Neuronal stem cell (in vitro differentiated cells): Measurements from ENCODE around the gene TSPYL1.

Source experiments
- DNase-seq: peaks from one replicate; pipeline ENCODE4 v3.0.0-alpha.2; 2013; ENCODE audit warnings: low spot score
- H2AFZ ChIP-seq: one replicate; pipeline ENCODE4 v1.6.1; 2013; ENCODE audit warnings: mild to moderate bottlenecking, low read length, inconsistent platforms
- H2AK5ac ChIP-seq: 2 replicates; pipeline ENCODE4 v1.6.1; 2013; ENCODE audit warnings: low read depth, mild to moderate bottlenecking, inconsistent platforms, low read length, moderate library complexity, mixed read lengths
- H2BK120ac ChIP-seq: 2 replicates; pipeline ENCODE4 v1.6.1; 2013; ENCODE audit warnings: low read depth, mild to moderate bottlenecking, inconsistent platforms, low read length, moderate library complexity, mixed read lengths
- H2BK12ac ChIP-seq: one replicate; pipeline ENCODE4 v1.6.1; 2013; ENCODE audit warnings: low read length, inconsistent platforms
- H2BK15ac ChIP-seq: 2 replicates; pipeline ENCODE4 v1.6.1; 2013; ENCODE audit warnings: mild to moderate bottlenecking, low read length, inconsistent platforms, mixed read lengths
- H2BK5ac ChIP-seq: one replicate; pipeline ENCODE4 v1.6.1; 2013; ENCODE audit warnings: inconsistent platforms, mild to moderate bottlenecking, low read length, moderate library complexity
- H3K14ac ChIP-seq: one replicate; pipeline ENCODE4 v1.6.1; 2013; ENCODE audit warnings: low read length, inconsistent platforms
- H3K18ac ChIP-seq: 2 replicates; pipeline ENCODE4 v1.6.1; 2013; ENCODE audit warnings: low read length, inconsistent platforms
- H3K23ac ChIP-seq: 2 replicates; pipeline ENCODE4 v1.6.1; 2013; ENCODE audit warnings: low read depth, mild to moderate bottlenecking, mixed read lengths, low read length, inconsistent platforms; ENCODE audit not compliant: poor library complexity
- H3K27ac ChIP-seq: replicated peaks from 3 replicates; pipeline ENCODE4 v1.5.1; 2013; ENCODE audit warnings: low read length, inconsistent platforms
- H3K27me3 ChIP-seq, 3 experiments: 2 replicates each; pipeline ENCODE4 v1.6.1; 2013; ENCODE audit warnings: low read length in 3 of 3, mild to moderate bottlenecking in 2 of 3, inconsistent platforms in 1 of 3, low read depth in 1 of 3, mixed read lengths in 1 of 3, moderate library complexity in 1 of 3; ENCODE audit not compliant: control insufficient read depth in 3 of 3, insufficient read depth in 3 of 3
- H3K36me3 ChIP-seq, 2 donors: replicated peaks in 1 of 2; 2 replicates each; pipeline ENCODE4 v1.6.1; 2013; ENCODE audit warnings: low read length in 2 of 2; ENCODE audit not compliant: control insufficient read depth in 2 of 2, insufficient read depth in 2 of 2
- H3K4ac ChIP-seq: 2 replicates; pipeline ENCODE4 v1.6.1; 2013; ENCODE audit warnings: inconsistent platforms, mild to moderate bottlenecking, low read length, moderate library complexity
- H3K4me1 ChIP-seq, 2 donors: 1 replicate in 1 of 2; 2 replicates in 1 of 2; pipeline ENCODE4 v1.6.1; 2013; ENCODE audit warnings: low read length in 2 of 2, low read depth in 1 of 2; ENCODE audit not compliant: control insufficient read depth in 2 of 2, insufficient read depth in 1 of 2
- H3K4me2 ChIP-seq: one replicate; pipeline ENCODE4 v1.6.1; 2013; ENCODE audit warnings: mild to moderate bottlenecking, low read length, inconsistent platforms; ENCODE audit not compliant: insufficient read depth, poor library complexity, severe bottlenecking
- H3K4me3 ChIP-seq, 2 donors: 2 replicates each; pipeline ENCODE4 v1.5.1; 2013; ENCODE audit warnings: low read length in 2 of 2, mild to moderate bottlenecking in 2 of 2, inconsistent platforms in 1 of 2, moderate library complexity in 1 of 2
- H3K79me1 ChIP-seq: one replicate; pipeline ENCODE4 v1.6.1; 2013; ENCODE audit warnings: low read depth, mild to moderate bottlenecking, inconsistent platforms, low read length, moderate library complexity
- H3K9ac ChIP-seq: one replicate; pipeline ENCODE4 v1.6.1; 2013; ENCODE audit warnings: mild to moderate bottlenecking, low read depth, low read length, inconsistent platforms; ENCODE audit not compliant: poor library complexity
- H3K9me3 ChIP-seq, 2 donors: replicated peaks in 1 of 2; 2 replicates each; pipeline versions ENCODE3 to v1.6.1; 2013; ENCODE audit warnings: low read length in 2 of 2, mild to moderate bottlenecking in 2 of 2, inconsistent platforms in 1 of 2, low read depth in 1 of 2, mixed read lengths in 1 of 2, moderate library complexity in 1 of 2; ENCODE audit not compliant: control insufficient read depth in 2 of 2, insufficient read depth in 1 of 2
- H4K8ac ChIP-seq: one replicate; pipeline ENCODE4 v1.6.1; 2013; ENCODE audit warnings: low read depth, mild to moderate bottlenecking, inconsistent platforms, low read length, moderate library complexity
- H4K91ac ChIP-seq: one replicate; pipeline ENCODE4 v1.6.1; 2013; ENCODE audit warnings: low read length, low read depth, mild to moderate bottlenecking, inconsistent platforms; ENCODE audit not compliant: poor library complexity
- WGBS, 2 donors: extraction: QIAGEN DNeasy Blood & Tissue Kit; methylation state at CpG; one replicate each; pipeline ENCODE4 v1.1.7; 2013; ENCODE audit warnings: missing lambda C conversion rate in 2 of 2, mixed read lengths in 1 of 2; ENCODE audit not compliant: insufficient read length in 2 of 2, insufficient replicate concordance in 1 of 2; ENCODE audit errors: extremely low coverage in 2 of 2; 5-methylcytosine and 5-hydroxymethylcytosine counted together

Gene TSPYL1

DNA sequence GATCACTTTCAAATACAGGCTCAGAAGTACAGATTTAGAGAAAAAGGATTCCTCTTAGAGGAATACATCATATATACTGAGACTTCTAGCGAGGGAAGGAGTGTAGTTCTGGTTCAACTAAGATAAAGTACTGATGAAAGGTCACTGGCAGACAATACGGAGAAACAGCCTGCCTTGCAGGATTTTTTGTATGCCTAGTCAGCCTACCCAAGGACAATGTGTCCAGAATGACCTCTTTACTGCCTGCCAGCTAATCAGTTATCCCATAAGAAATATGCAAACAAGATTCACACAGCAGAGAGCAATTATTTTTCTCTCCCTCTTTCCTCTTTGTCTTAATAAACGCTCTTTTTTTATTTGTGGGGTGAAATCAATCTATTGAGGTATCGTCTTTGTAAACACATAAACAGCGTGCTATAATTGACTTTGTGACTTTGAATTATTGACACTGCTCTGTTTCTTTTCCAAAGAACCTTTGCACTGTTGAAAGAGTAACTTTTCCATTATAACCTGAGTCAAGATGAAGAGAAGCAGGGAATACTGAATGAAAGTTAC is 24.4 kb downstream of the TSPYL1 start:
- Histone ChIP-seq H3K27ac (no peak overlapping the region), H3K4me3 (peak overlapping the region in 1 of 2 donors; percentile 79), H2BK15ac (no peak overlapping the region)

DNA sequence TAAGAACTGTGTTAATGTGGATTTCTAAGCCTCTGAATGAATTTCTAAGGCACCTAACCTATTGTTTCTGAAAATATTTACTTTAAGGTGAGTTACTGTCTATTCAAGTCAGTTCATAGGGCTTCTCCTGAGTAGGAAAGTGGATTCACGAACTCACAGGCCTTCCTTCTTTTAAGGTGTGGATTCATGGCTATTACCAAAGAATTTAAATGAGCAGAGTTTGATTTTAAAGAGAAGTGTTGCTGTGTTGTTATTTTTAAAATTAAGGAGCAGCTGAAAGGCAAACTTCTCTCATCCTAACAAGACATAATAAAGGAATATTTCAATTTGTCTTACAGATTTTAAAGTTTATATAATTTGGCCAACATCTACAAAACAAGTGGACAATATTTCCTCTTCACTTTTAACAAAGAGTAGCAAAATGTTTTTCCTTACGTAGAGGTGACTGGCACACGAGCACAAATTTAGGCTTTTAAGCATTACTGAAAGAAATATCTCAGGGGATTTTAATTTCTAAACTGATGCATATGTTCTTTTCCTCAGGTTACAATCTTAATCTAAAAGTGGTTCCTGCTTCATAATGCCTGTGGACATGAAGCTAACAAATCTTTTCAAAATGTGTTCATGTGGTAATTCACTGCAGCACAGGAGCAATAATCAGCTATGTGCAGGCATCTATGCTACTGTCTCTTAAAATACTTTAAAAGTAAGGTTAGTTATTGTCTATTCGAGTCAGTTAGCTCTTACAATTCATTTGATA is 25.3 kb downstream of the TSPYL1 start:
- Histone ChIP-seq H2AFZ (peak overlapping the region; percentile 58), H3K9ac (no peak overlapping the region), H3K23ac (no peak overlapping the region), H3K79me1 (peaks cover 3% of the 10 kb centered on the region), H4K91ac (no peak overlapping the region), H3K36me3 (peaks cover 8 to 41% of the 10 kb centered on the region in 2 donors), H2BK120ac (no peak overlapping the region), H3K18ac (no peak overlapping the region), H2AK5ac (no peak overlapping the region), H2BK12ac (no peak overlapping the region), H3K4me3 (peak overlapping the region; percentile 67 to 79), H3K27ac (no peak overlapping the region), H2BK5ac (no peak overlapping the region), H3K4ac (no peak overlapping the region), H3K4me1 (peaks cover 21 to 30% of the 10 kb centered on the region in 2 donors), H3K9me3 (peaks cover 2 to 9% of the 10 kb centered on the region in 2 donors), H3K14ac (no peak overlapping the region), H4K8ac (no peak overlapping the region), H3K4me2 (peak overlapping the region; percentile 85), H3K27me3 (no peaks in the 10 kb centered on the region), H2BK15ac (no peak overlapping the region)
- WGBS, 2 donors = no CpG with 5 or more reads among the region's 4 CpGs
- no peak for DNase-seq

More for the DNA sequence above, 24.4 kb downstream of the TSPYL1 start:
- no peak overlapping the region for H2BK12ac ChIP-seq
- WGBS, 2 donors = no CpG with 5 or more reads among the region's 5 CpGs
- H3K79me1 ChIP-seq = peaks cover 3% of the 10 kb centered on the region
- no peak overlapping the region for H4K8ac ChIP-seq
- H3K4me1 ChIP-seq = peaks cover 21 to 30% of the 10 kb centered on the region in 2 donors
- no peak overlapping the region for H2AFZ ChIP-seq
- peaks cover 2 to 11% of the 10 kb centered on the region in 2 donors for H3K9me3 ChIP-seq
- H4K91ac ChIP-seq = no peak overlapping the region
- H3K18ac ChIP-seq = no peak overlapping the region
- no peak overlapping the region for H3K14ac ChIP-seq
- peaks cover 8 to 42% of the 10 kb centered on the region in 2 donors for H3K36me3 ChIP-seq
- H2BK120ac ChIP-seq = no peak overlapping the region
- H3K23ac ChIP-seq = no peak overlapping the region
- DNase-seq = no peak
- no peak overlapping the region for H3K9ac ChIP-seq
- no peak overlapping the region for H3K4me2 ChIP-seq
- no peak overlapping the region for H2AK5ac ChIP-seq
- no peak overlapping the region for H3K4ac ChIP-seq
- H2BK5ac ChIP-seq = no peak overlapping the region
- no peaks in the 10 kb centered on the region for H3K27me3 ChIP-seq

DNA sequence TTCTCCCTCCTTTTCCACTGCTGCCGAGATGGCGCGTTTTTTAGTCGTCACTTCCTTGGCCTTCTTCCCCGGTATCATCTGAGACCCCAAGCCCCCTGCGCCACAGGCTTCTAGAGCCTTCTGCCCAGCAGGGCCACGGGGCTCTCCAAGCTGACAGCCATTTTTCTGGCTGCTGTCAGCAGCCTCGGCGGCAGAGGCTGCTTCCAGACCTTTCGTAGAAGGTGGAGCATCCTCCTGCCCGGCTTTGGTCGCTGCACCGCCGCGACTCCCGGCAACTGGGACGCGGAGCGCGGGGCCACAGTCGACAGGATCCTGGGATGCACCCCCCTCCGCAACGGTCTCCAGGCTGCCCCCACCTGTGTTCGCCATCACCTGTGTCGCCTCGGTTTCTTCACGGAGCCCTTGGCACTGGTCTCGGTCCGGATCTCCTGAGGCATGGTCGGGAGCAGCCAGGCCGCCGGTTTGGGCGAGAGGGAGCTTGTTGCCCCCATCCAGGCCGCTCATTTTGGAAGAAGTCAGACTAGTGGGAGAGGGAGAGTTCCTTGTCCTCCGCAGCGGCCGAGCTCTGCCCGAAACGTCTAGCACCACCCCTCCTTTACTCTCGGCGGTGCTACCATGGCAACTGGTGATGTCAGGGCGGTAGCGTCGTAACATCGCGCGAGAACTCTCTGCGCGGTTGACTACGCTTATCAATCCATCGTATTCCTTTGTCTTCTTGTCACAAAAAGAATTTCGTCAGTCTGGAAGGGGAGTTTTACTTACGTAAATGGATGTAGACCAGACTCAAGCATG is 26.0 kb downstream of the TSPYL1 start, which contains the start of gene TSPYL4:
Gene TSPYL4, minus strand, starts transcription at position 571 of the 792 bp plus-strand sequence. Its CDS starts 67 bp downstream, at position 504.
- peak within 1 kb of the TSS; percentile 79 to 94 for H3K4me3 ChIP-seq
- H2AFZ ChIP-seq = peak within 1 kb of the TSS; percentile 87
- DNase-seq = peak; percentile 96
- H3K9ac ChIP-seq = peak within 1 kb of the TSS; percentile 95
- peak within 1 kb of the TSS; percentile 60 for H2BK12ac ChIP-seq
- H3K36me3 ChIP-seq = peaks cover 7 to 38% of the 10 kb centered on the region in 2 donors
- H3K4me1 ChIP-seq = peaks cover 21 to 30% of the 10 kb centered on the region in 2 donors
- peak within 1 kb of the TSS; percentile 85 for H3K27ac ChIP-seq
- H2AK5ac ChIP-seq = peak within 1 kb of the TSS; percentile 49
- no peaks in the 10 kb centered on the region for H3K27me3 ChIP-seq
- H3K9me3 ChIP-seq = peaks cover 0 to 9% of the 10 kb centered on the region in 2 donors
- no peak within 1 kb of the TSS for H4K91ac ChIP-seq
- peaks cover 3% of the 10 kb centered on the region for H3K79me1 ChIP-seq
- peak within 1 kb of the TSS; percentile 59 for H3K4ac ChIP-seq
- H3K4me2 ChIP-seq = peak within 1 kb of the TSS; percentile 85
- peak within 1 kb of the TSS; percentile 84 for H2BK5ac ChIP-seq
- H2BK120ac ChIP-seq = no peak within 1 kb of the TSS
- H3K18ac ChIP-seq = peak within 1 kb of the TSS; percentile 97
- H2BK15ac ChIP-seq = peak within 1 kb of the TSS; percentile 69
- WGBS, 2 donors = no CpG with 5 or more reads among the region's 53 CpGs
- H3K14ac ChIP-seq = peak within 1 kb of the TSS; percentile 58
- H3K23ac ChIP-seq = peak within 1 kb of the TSS; percentile 44
- no peak within 1 kb of the TSS for H4K8ac ChIP-seq
